Stomach (tissue), 4 donors: Measurements from ENCODE around the gene TMEM178B.

Source experiments
- CTCF ChIP-seq, 7 experiments: fragments of 450-650 bp in 4 of 7; fragments of 200-600 bp in 3 of 7; sonication (generic) in 3 of 7; IDR thresholded peaks; one replicate each; pipeline ENCODE4 v1.5.1; 2016 to 2019; ENCODE audit warnings: antibody characterized with exemption in 7 of 7, control low read depth in 2 of 7, mild to moderate bottlenecking in 1 of 7
- EP300 ChIP-seq: sonication (generic); formaldehyde crosslinking; IDR thresholded peaks from one replicate; pipeline ENCODE4 v1.6.1; 2017; ENCODE audit warnings: antibody characterized with exemption
- POLR2A ChIP-seq, 4 donors: fragments of 450-650 bp; IDR thresholded peaks; one replicate each; pipeline ENCODE4 v1.6.1; 2016; ENCODE audit warnings: antibody characterized with exemption in 4 of 4, control low read depth in 2 of 4, mild to moderate bottlenecking in 1 of 4, moderate library complexity in 1 of 4
- POLR2AphosphoS5 ChIP-seq, 3 donors: sonication (generic); formaldehyde crosslinking; IDR thresholded peaks; one replicate each; pipeline ENCODE4 v1.6.1; 2016; ENCODE audit warnings: antibody characterized with exemption in 3 of 3

DNA sequence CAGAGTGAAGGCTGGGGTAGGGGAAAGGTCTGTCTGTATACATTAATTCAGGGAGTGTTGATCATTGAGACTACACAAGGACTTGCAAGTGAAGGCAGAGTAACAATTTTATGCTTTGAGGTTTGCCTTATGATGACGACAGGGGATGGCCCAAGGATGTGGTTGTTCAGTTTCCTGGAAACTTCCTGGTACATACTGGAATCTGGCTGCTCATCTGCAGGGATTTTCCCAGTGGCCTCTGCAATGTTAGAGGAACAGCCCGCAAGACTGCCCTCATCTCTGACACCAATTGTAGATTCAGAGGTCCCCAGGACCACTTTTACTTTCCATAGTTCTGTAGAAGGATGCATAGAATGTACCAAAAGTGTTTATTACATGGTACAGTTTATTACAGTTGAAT is 189.6 kb downstream of the TMEM178B start:
- TF ChIP-seq CTCF (IDR thresholded peaks at IDR 0.05) (no peak), EP300 (no peak), POLR2A (IDR thresholded peaks at IDR 0.05) (no peak), POLR2AphosphoS5 (IDR thresholded peaks at IDR 0.05) (no peak)
